ENCODE measurements around the gene KRTAP21-2.

GRCh38 chr21:30758306-30758705, 11.2 kb upstream of the KRTAP21-2 start:
- no peak for TF ChIP-seq CTCF (IDR thresholded peaks at IDR 0.05; ENCODE audit: low read depth, low read length, poor library complexity, severe bottlenecking)
- no peak for TF ChIP-seq EZH2phosphoT487 (IDR thresholded peaks at IDR 0.05; ENCODE audit: borderline replicate concordance, low read length)

Measured in DOHH2 (cell line).